Measurements from ENCODE around the gene DPY19L3. TPM values are rescaled to one million over a fixed set of nuclear protein-coding genes. Genes with fewer than 3 reads are reported as not detected.

Gene DPY19L3
- polyA plus RNA-seq, 1 of the 3 experiments (the other 2 are of a cell fraction): 25.2 TPM

GRCh38 chr19:32458500-32459123 lies 53.0 kb downstream of the DPY19L3 start:
- H3F3A ChIP-seq (replicated peaks; ENCODE audit: insufficient read depth): peaks cover 2% of the 10 kb centered on the region
- no peak overlapping the region for H3K9ac ChIP-seq
- H3K27ac ChIP-seq (ENCODE audit: low read depth in 2 of 2, low read length in 1 of 2): no peak overlapping the region
- no peaks in the 10 kb centered on the region for H4K20me1 ChIP-seq (ENCODE audit: insufficient read depth)
- H3K27me3 ChIP-seq (ENCODE audit: insufficient read depth): no peaks in the 10 kb centered on the region
- H3K9me2 ChIP-seq: no peaks in the 10 kb centered on the region
- DNase-seq: no peak
- H3K4me1 ChIP-seq (ENCODE audit: control insufficient read depth in 1 of 2, insufficient read depth in 2 of 2, low read depth in 1 of 2, low read length in 1 of 2): peaks cover 0 to 7% of the 10 kb centered on the region in 2 experiments; a peak in 1 of 4 replicates
- H2AFZ ChIP-seq (ENCODE audit: low read depth): no peak overlapping the region
- H3K79me2 ChIP-seq (ENCODE audit: insufficient read depth): no peaks in the 10 kb centered on the region
- 87% methylated on average over 4 of the region's 4 CpGs for WGBS (ENCODE audit: low lambda C conversion rate)
- H3K36me3 ChIP-seq (replicated peaks in 1 of 2; ENCODE audit: control insufficient read depth in 1 of 2, insufficient read depth in 2 of 2, low read length in 1 of 2): peaks cover 51 to 59% of the 10 kb centered on the region in 2 experiments
- H3K4me3 ChIP-seq (ENCODE audit: low read depth in 2 of 2, low read length in 1 of 2): no peak overlapping the region; a peak in 1 of 4 replicates
- TF ChIP-seq GATA2 (CRISPR knock-in tag; IDR thresholded peaks at IDR 0.05) (no peak), MXI1 (IDR thresholded peaks at IDR 0.05; ENCODE audit: low read depth, low read length) (no peak), RCOR1 (IDR thresholded peaks at IDR 0.05; ENCODE audit: low read length) (no peak), RAD21 (IDR thresholded peaks at IDR 0.05; ENCODE audit: low read length) (no peak), CTCF (IDR thresholded peaks at IDR 0.05) (no peak), RXRA (IDR thresholded peaks at IDR 0.05; ENCODE audit: borderline replicate concordance, low read depth) (no peak), ELF1 (IDR thresholded peaks at IDR 0.05) (no peak), REST (IDR thresholded peaks at IDR 0.05; ENCODE audit: low read depth, low read length) (no peak), ZBTB33 (IDR thresholded peaks at IDR 0.05; ENCODE audit: borderline replicate concordance, low read depth) (no peak), MEF2A (IDR thresholded peaks at IDR 0.05; ENCODE audit: borderline replicate concordance, low read depth) (no peak)
- no peaks in the 10 kb centered on the region for H3K9me3 ChIP-seq
- ChIA-PET POLR2A (no interaction called here), CTCF (no interaction called here)
- no peak overlapping the region for H3K4me2 ChIP-seq

All from SK-N-SH (cell line).